PC-9 (cell line): ENCODE data around the gene DDX3X. TPM values are rescaled to one million over a fixed set of nuclear protein-coding genes. Genes with fewer than 3 reads are reported as not detected.

Experiments used
- BruUV-seq: library from RNA; stranded (reverse); fragments of 400-500 nt; replicated peaks from 2 replicates; lab custom pipeline; 2021; lab: Mats Ljungman, UMichigan
- CTCF ChIA-PET: fragments of 300-600 bp; sonication (Branson Sonifier 250); formaldehyde crosslinking; loops from one replicate; lab custom pipeline; 2022; ENCODE audit warnings: antibody characterized with exemption; lab: Charles Lee
- POLR2A ChIA-PET: fragments of 300-600 bp; sonication (Branson Sonifier 250); formaldehyde crosslinking; loops from one replicate; lab custom pipeline; 2022; ENCODE audit warnings: antibody characterized with exemption; ENCODE audit not compliant: unreplicated experiment; lab: Charles Lee
- DNase-seq, 2 experiments: peaks; one replicate each; pipeline versions ENCODE4 v3.0.0 to v3.0.0-alpha.2; 2015 to 2022; ENCODE audit warnings: mixed read lengths in 1 of 2
- H2AFZ ChIP-seq: fragments of 200-600 bp; sonication (generic); 2 replicates; pipeline ENCODE4 v1.8.1; 2017; ENCODE audit warnings: antibody characterized with exemption
- H3F3A ChIP-seq: fragments of 200-600 bp; sonication (generic); 2 replicates; pipeline ENCODE4 v1.8.1; 2017; ENCODE audit warnings: antibody characterized with exemption, mild to moderate bottlenecking, low read depth; ENCODE audit not compliant: insufficient read depth
- H3K27ac ChIP-seq: fragments of 200-600 bp; sonication (generic); 2 replicates; pipeline ENCODE4 v1.6.1; 2016; ENCODE audit warnings: mixed run types
- H3K27me3 ChIP-seq: fragments of 200-600 bp; sonication (generic); 2 replicates; pipeline ENCODE4 v1.6.1; 2016; ENCODE audit warnings: low read depth, mixed run types; ENCODE audit not compliant: insufficient read depth
- H3K36me3 ChIP-seq: fragments of 200-600 bp; sonication (generic); 2 replicates; pipeline ENCODE4 v1.6.1; 2016; ENCODE audit warnings: low read depth, mixed run types
- H3K4me1 ChIP-seq: fragments of 200-600 bp; sonication (generic); replicated peaks from 2 replicates; pipeline ENCODE4 v1.6.1; 2016; ENCODE audit warnings: mixed run types; ENCODE audit not compliant: insufficient read depth
- H3K4me2 ChIP-seq: fragments of 200-600 bp; sonication (generic); 2 replicates; pipeline ENCODE4 v1.6.1; 2017; ENCODE audit warnings: mixed run types
- H3K4me3 ChIP-seq: fragments of 200-600 bp; sonication (generic); 2 replicates; pipeline ENCODE4 v1.6.1; 2016; ENCODE audit warnings: mixed run types
- H3K79me2 ChIP-seq: fragments of 200-600 bp; sonication (generic); 2 replicates; pipeline ENCODE4 v1.6.1; 2017; ENCODE audit warnings: low read depth, mixed run types
- H3K9me2 ChIP-seq: fragments of 200-600 bp; sonication (generic); 2 replicates; pipeline ENCODE4 v1.8.1; 2017; ENCODE audit warnings: mild to moderate bottlenecking; ENCODE audit not compliant: insufficient read depth
- H3K9me3 ChIP-seq: fragments of 200-600 bp; sonication (generic); 2 replicates; pipeline ENCODE4 v1.8.1; 2016; ENCODE audit warnings: low read depth; ENCODE audit not compliant: insufficient read depth
- H4K20me1 ChIP-seq: fragments of 200-600 bp; sonication (generic); 2 replicates; pipeline ENCODE4 v1.8.1; 2017; ENCODE audit not compliant: insufficient read depth
- EZH2 ChIP-seq: fragments of 200-600 bp; sonication (generic); IDR thresholded peaks from 2 replicates; pipeline ENCODE4 v1.8.0; 2017; ENCODE audit warnings: antibody characterized with exemption, low read depth
- intact Hi-C: fragments of 100-400 bp; cut with micrococcal nuclease; formaldehyde crosslinking; loops from one replicate; pipeline ENCODE4 v1.10.0; 2022; ENCODE audit not compliant: unreplicated experiment
- total RNA-seq: library from RNA; stranded (reverse); gene quantifications from 2 replicates; pipeline ENCODE4 v1.2.3, GENCODE V29; 2021
- TF ChIP-seq, protein P1 (sequence below): fragments of 200-600 bp; sonication (generic); conservative IDR thresholded peaks from 2 replicates; pipeline ENCODE4 v1.6.1; 2017; ENCODE audit warnings: mixed run types, antibody characterized with exemption, mild to moderate bottlenecking, moderate library complexity

DDX3X gene
- total RNA-seq, 1 experiment from 2014 or later = 158 TPM

- no peaks in the 10 kb centered on the region for H3K9me2 ChIP-seq
- no peaks in the 10 kb centered on the region for H3K27me3 ChIP-seq
- intact Hi-C loops = no loop called here
- DNase-seq = peak in 1 of 2 experiments; percentile 4
- no TSS peak for BruUV-seq
- peaks cover 19% of the 10 kb centered on the region; the same call in 1 of the 2 replicates for H3K4me1 ChIP-seq
- no peaks in the 10 kb centered on the region for H3K9me3 ChIP-seq
- no peaks in the 10 kb centered on the region; the same call in 1 of the 2 replicates for H3F3A ChIP-seq
- no peak overlapping the region for H2AFZ ChIP-seq
- ChIA-PET CTCF (interaction anchor here (0.5 kb wide), 1 partner anchor 27 kb away, joined by 5 read pairs; no protein-coding TSS in a partner anchor), POLR2A (interaction anchor here (0.6 kb wide), 3 partner anchors 27 to 218 kb away, joined by 11 to 16 read pairs (median 16); partner anchors contain the start of gene USP9X)
- TF ChIP-seq EZH2 = no peak
- TF ChIP-seq, protein P1, sequence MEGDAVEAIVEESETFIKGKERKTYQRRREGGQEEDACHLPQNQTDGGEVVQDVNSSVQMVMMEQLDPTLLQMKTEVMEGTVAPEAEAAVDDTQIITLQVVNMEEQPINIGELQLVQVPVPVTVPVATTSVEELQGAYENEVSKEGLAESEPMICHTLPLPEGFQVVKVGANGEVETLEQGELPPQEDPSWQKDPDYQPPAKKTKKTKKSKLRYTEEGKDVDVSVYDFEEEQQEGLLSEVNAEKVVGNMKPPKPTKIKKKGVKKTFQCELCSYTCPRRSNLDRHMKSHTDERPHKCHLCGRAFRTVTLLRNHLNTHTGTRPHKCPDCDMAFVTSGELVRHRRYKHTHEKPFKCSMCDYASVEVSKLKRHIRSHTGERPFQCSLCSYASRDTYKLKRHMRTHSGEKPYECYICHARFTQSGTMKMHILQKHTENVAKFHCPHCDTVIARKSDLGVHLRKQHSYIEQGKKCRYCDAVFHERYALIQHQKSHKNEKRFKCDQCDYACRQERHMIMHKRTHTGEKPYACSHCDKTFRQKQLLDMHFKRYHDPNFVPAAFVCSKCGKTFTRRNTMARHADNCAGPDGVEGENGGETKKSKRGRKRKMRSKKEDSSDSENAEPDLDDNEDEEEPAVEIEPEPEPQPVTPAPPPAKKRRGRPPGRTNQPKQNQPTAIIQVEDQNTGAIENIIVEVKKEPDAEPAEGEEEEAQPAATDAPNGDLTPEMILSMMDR = no peak
- H3K4me2 ChIP-seq = no peak overlapping the region; the same call in 1 of the 2 replicates
- no peaks in the 10 kb centered on the region for H4K20me1 ChIP-seq
- no peak overlapping the region for H3K4me3 ChIP-seq
- H3K27ac ChIP-seq = 0 out of 2 replicates have a peak overlapping the region, but pooled peaks have one; percentile 34
- H3K36me3 ChIP-seq = no peaks in the 10 kb centered on the region
- no peaks in the 10 kb centered on the region for H3K79me2 ChIP-seq
Observed at GRCh38 chrX:41303013-41303412, 30.9 kb upstream of the DDX3X start.

GRCh38 chrX:41304178-41304577 is 29.8 kb upstream of the DDX3X start:
- H3K4me2 ChIP-seq = no peak overlapping the region
- H3K4me3 ChIP-seq = no peak overlapping the region
- no TSS peak for BruUV-seq
- H2AFZ ChIP-seq = no peak overlapping the region
- H3K27ac ChIP-seq = no peak overlapping the region
- H4K20me1 ChIP-seq = no peaks in the 10 kb centered on the region
- no peaks in the 10 kb centered on the region for H3K9me3 ChIP-seq
- intact Hi-C loops = no loop called here
- H3K27me3 ChIP-seq = no peaks in the 10 kb centered on the region
- ChIA-PET POLR2A (no interaction called here), CTCF (no interaction called here)
- no peaks in the 10 kb centered on the region for H3K79me2 ChIP-seq
- DNase-seq = no peak
- H3K4me1 ChIP-seq = peaks cover 19% of the 10 kb centered on the region; the same call in 1 of the 2 replicates
- H3K9me2 ChIP-seq = no peaks in the 10 kb centered on the region
- H3K36me3 ChIP-seq = no peaks in the 10 kb centered on the region
- no peaks in the 10 kb centered on the region; the same call in 1 of the 2 replicates for H3F3A ChIP-seq
- TF ChIP-seq, protein P1 = no peak
- TF ChIP-seq EZH2 = no peak

- TF ChIP-seq, protein P1 = no peak
- no peak for TF ChIP-seq EZH2
- ChIA-PET POLR2A (no interaction called here), CTCF (no interaction called here)
- H3K4me3 ChIP-seq = no peak overlapping the region
- no peaks in the 10 kb centered on the region for H3K9me3 ChIP-seq
- H4K20me1 ChIP-seq = no peaks in the 10 kb centered on the region
- no peaks in the 10 kb centered on the region for H3K36me3 ChIP-seq
- DNase-seq = no peak
- no peaks in the 10 kb centered on the region for H3K79me2 ChIP-seq
- no peaks in the 10 kb centered on the region for H3K9me2 ChIP-seq
- no peak overlapping the region for H2AFZ ChIP-seq
- no TSS peak for BruUV-seq
- no peaks in the 10 kb centered on the region for H3K27me3 ChIP-seq
- H3F3A ChIP-seq = no peaks in the 10 kb centered on the region
- H3K4me1 ChIP-seq = no peaks in the 10 kb centered on the region
- intact Hi-C loops = no loop called here
- H3K27ac ChIP-seq = no peak overlapping the region
- no peak overlapping the region for H3K4me2 ChIP-seq
Observed at GRCh38 chrX:41308884-41309647, 24.9 kb upstream of the DDX3X start.
